H1 (cell line): ENCODE results near the gene TMEM117. TPM values are rescaled to one million over a fixed set of nuclear protein-coding genes. Genes with fewer than 3 reads are reported as not detected.

Source experiments
- CTCF ChIA-PET: fragments of 300-600 bp; sonication (Branson Sonifier 250); formaldehyde crosslinking; loops from one replicate; lab custom pipeline; 2021; ENCODE audit not compliant: partially characterized antibody; lab: Charles Lee
- POLR2A ChIA-PET: fragments of 300-600 bp; sonication (Branson Sonifier 250); formaldehyde crosslinking; loops from one replicate; lab custom pipeline; 2021; ENCODE audit warnings: inconsistent platforms; ENCODE audit not compliant: partially characterized antibody; lab: Charles Lee
- DNase-seq, 2 experiments: peaks; one replicate each; pipeline versions ENCODE4 v3.0.0 to v3.0.0-alpha.2; 2010 to 2022; ENCODE audit warnings: low spot score in 2 of 2, low read depth in 1 of 2, mixed read lengths in 1 of 2
- FAIRE-seq: peaks from 2 replicates; lab custom pipeline; 2011; peaks lifted over from hg19 to GRCh38; lab: Jason Lieb, UNC
- H2AFZ ChIP-seq: 2 replicates; pipeline ENCODE4 v1.8.1; 2012; ENCODE audit warnings: low read length, inconsistent platforms
- H2AK5ac ChIP-seq: 2 replicates; pipeline ENCODE4 v1.6.1; 2013; ENCODE audit warnings: low read depth, low read length
- H2BK120ac ChIP-seq: replicated peaks from 2 replicates; pipeline ENCODE3; 2013; ENCODE audit warnings: low read depth, low read length, inconsistent platforms
- H2BK12ac ChIP-seq: 2 replicates; pipeline ENCODE4 v1.6.1; 2013; ENCODE audit warnings: low read depth, low read length
- H2BK15ac ChIP-seq: 2 replicates; pipeline ENCODE4 v1.6.1; 2013; ENCODE audit warnings: low read length
- H2BK20ac ChIP-seq: 2 replicates; pipeline ENCODE4 v1.6.1; 2013; ENCODE audit warnings: low read length
- H2BK5ac ChIP-seq: 2 replicates; pipeline ENCODE4 v1.6.1; 2013; ENCODE audit warnings: low read depth, low read length
- H3K14ac ChIP-seq: 2 replicates; pipeline ENCODE4 v1.6.1; 2013; ENCODE audit warnings: inconsistent platforms; ENCODE audit not compliant: insufficient read length
- H3K18ac ChIP-seq: 2 replicates; pipeline ENCODE4 v1.6.1; 2013; ENCODE audit warnings: low read length; ENCODE audit errors: extremely low read depth
- H3K23ac ChIP-seq: 2 replicates; pipeline ENCODE4 v1.6.1; 2013; ENCODE audit warnings: inconsistent platforms; ENCODE audit not compliant: insufficient read length
- H3K23me2 ChIP-seq: 2 replicates; pipeline ENCODE4 v1.6.1; 2013; ENCODE audit warnings: low read depth, low read length
- H3K27ac ChIP-seq: 2 replicates; pipeline ENCODE4 v1.6.1; 2011; ENCODE audit warnings: low read depth, low read length, inconsistent platforms
- H3K27me3 ChIP-seq, 4 experiments: replicated peaks in 1 of 4; 1 replicate in 1 of 4; 2 replicates in 3 of 4; pipeline versions ENCODE4 v1.6.1 to v1.8.1; 2011 to 2013; ENCODE audit warnings: low read length in 3 of 4, mild to moderate bottlenecking in 3 of 4, inconsistent platforms in 2 of 4, mixed read lengths in 2 of 4, moderate library complexity in 1 of 4; ENCODE audit not compliant: control insufficient read depth in 3 of 4, insufficient read depth in 3 of 4; ENCODE audit errors: extremely low read depth in 1 of 4
- H3K36me3 ChIP-seq, 4 experiments: 2 replicates each; pipeline versions ENCODE4 v1.6.1 to v1.8.1; 2011 to 2013; ENCODE audit warnings: mild to moderate bottlenecking in 4 of 4, low read length in 3 of 4, moderate library complexity in 2 of 4, control low read depth in 1 of 4, inconsistent platforms in 1 of 4; ENCODE audit not compliant: insufficient read depth in 4 of 4, control insufficient read depth in 2 of 4
- H3K4ac ChIP-seq: replicated peaks from 2 replicates; pipeline ENCODE3; 2013; ENCODE audit warnings: low read length, low read depth, mixed read lengths, inconsistent platforms; ENCODE audit not compliant: insufficient read length
- H3K4me1 ChIP-seq, 4 experiments: replicated peaks in 1 of 4; 1 replicate in 1 of 4; 2 replicates in 3 of 4; pipeline versions ENCODE4 v1.6.1 to v1.8.1; 2011 to 2013; ENCODE audit warnings: low read length in 3 of 4, inconsistent platforms in 2 of 4, mixed read lengths in 1 of 4; ENCODE audit not compliant: insufficient read depth in 4 of 4, control insufficient read depth in 3 of 4
- H3K4me2 ChIP-seq, 2 experiments: 2 replicates each; pipeline versions ENCODE4 v1.6.1 to v1.8.1; 2011 to 2013; ENCODE audit warnings: low read depth in 2 of 2, low read length in 2 of 2, control low read depth in 1 of 2, inconsistent platforms in 1 of 2, mild to moderate bottlenecking in 1 of 2; ENCODE audit not compliant: insufficient read depth in 1 of 2
- H3K4me3 ChIP-seq, 4 experiments: fragments of 200-600, 300-600 bp in 1 of 4; sonication (generic), shearing (Covaris generic), sonication (Bioruptor Twin) in 1 of 4; 2 replicates each; pipeline versions ENCODE4 v1.5.1 to v1.8.1; 2011 to 2016; ENCODE audit warnings: low read length in 4 of 4, low read depth in 3 of 4, control low read depth in 2 of 4, inconsistent platforms in 2 of 4, mild to moderate bottlenecking in 2 of 4, mixed read lengths in 1 of 4, moderate library complexity in 1 of 4; ENCODE audit not compliant: insufficient read depth in 2 of 4; ENCODE audit errors: extremely low read depth in 1 of 4
- H3K56ac ChIP-seq: replicated peaks from 2 replicates; pipeline ENCODE3; 2013; ENCODE audit warnings: low read depth, mild to moderate bottlenecking, mixed read lengths, low read length, inconsistent platforms; ENCODE audit not compliant: insufficient read length
- H3K79me1 ChIP-seq: 2 replicates; pipeline ENCODE4 v1.6.1; 2013; ENCODE audit warnings: low read depth, low read length, control low read depth
- H3K79me2 ChIP-seq, 2 experiments: 2 replicates each; pipeline versions ENCODE4 v1.6.1 to v1.8.1; 2012 to 2013; ENCODE audit warnings: low read length in 2 of 2, mild to moderate bottlenecking in 2 of 2, inconsistent platforms in 1 of 2; ENCODE audit not compliant: insufficient read depth in 2 of 2, control insufficient read depth in 1 of 2
- H3K9ac ChIP-seq, 4 experiments: replicated peaks in 1 of 4; 1 replicate in 1 of 4; 2 replicates in 3 of 4; pipeline versions ENCODE4 v1.6.1 to v1.8.1; 2011 to 2013; ENCODE audit warnings: low read depth in 3 of 4, low read length in 3 of 4, control low read depth in 2 of 4, mild to moderate bottlenecking in 2 of 4, moderate library complexity in 2 of 4, inconsistent platforms in 1 of 4; ENCODE audit errors: extremely low read depth in 1 of 4
- H3K9me3 ChIP-seq, 2 experiments: 2 replicates each; pipeline versions ENCODE4 v1.6.1 to v1.8.1; 2012 to 2013; ENCODE audit warnings: mild to moderate bottlenecking in 2 of 2, moderate library complexity in 2 of 2, control low read depth in 1 of 2, inconsistent platforms in 1 of 2, low read depth in 1 of 2, low read length in 1 of 2, mixed read lengths in 1 of 2; ENCODE audit not compliant: insufficient read depth in 2 of 2
- H4K20me1 ChIP-seq, 2 experiments: replicated peaks in 1 of 2; 2 replicates each; pipeline versions ENCODE3 to v1.8.1; 2011 to 2013; ENCODE audit warnings: inconsistent platforms in 2 of 2, low read length in 2 of 2, mild to moderate bottlenecking in 1 of 2; ENCODE audit not compliant: insufficient read depth in 2 of 2, control insufficient read depth in 1 of 2
- H4K5ac ChIP-seq: 2 replicates; pipeline ENCODE4 v1.6.1; 2013; ENCODE audit warnings: low read length, low read depth, mixed read lengths, inconsistent platforms; ENCODE audit not compliant: insufficient read length
- H4K8ac ChIP-seq: 2 replicates; pipeline ENCODE4 v1.8.0; 2013; ENCODE audit warnings: mild to moderate bottlenecking, moderate library complexity, low read length, inconsistent platforms; ENCODE audit not compliant: insufficient read depth; ENCODE audit errors: extremely low read depth
- H4K91ac ChIP-seq: replicated peaks from 2 replicates; pipeline ENCODE3; 2013; ENCODE audit warnings: low read length, mixed read lengths, inconsistent platforms; ENCODE audit not compliant: insufficient read length
- ASH2L ChIP-seq: fragments of 200-600, 300-600 bp; sonication (generic); IDR thresholded peaks from one replicate; pipeline ENCODE4 v1.7.1; 2017; ENCODE audit warnings: low read length
- EGR1 ChIP-seq: IDR thresholded peaks from 2 replicates; pipeline ENCODE4 v1.6.1; 2011; ENCODE audit warnings: low read depth, low read length, borderline replicate concordance
- HDAC6 ChIP-seq: IDR thresholded peaks from one replicate; pipeline ENCODE4 v1.7.1; 2012; ENCODE audit warnings: low read depth, mild to moderate bottlenecking, inconsistent platforms, low read length, moderate library complexity
- KDM5A ChIP-seq: fragments of 200-600 bp; IDR thresholded peaks from 2 replicates; pipeline ENCODE4 v1.7.1; 2012; ENCODE audit warnings: mild to moderate bottlenecking, low read length, inconsistent platforms, mixed read lengths
- RNF2 ChIP-seq: fragments of 200-900, 300-1000 bp; sonication (generic); IDR thresholded peaks from 2 replicates; pipeline ENCODE4 v1.7.1; 2016; ENCODE audit warnings: borderline replicate concordance, low read depth, mild to moderate bottlenecking, antibody characterized with exemption, low read length; ENCODE audit not compliant: poor library complexity, severe bottlenecking; ENCODE audit errors: missing control alignments
- SAP30 ChIP-seq: fragments of 300-600 bp; sonication (generic); IDR thresholded peaks from 2 replicates; pipeline ENCODE4 v1.7.1; 2012; ENCODE audit warnings: low read length, moderate library complexity, mild to moderate bottlenecking, inconsistent platforms; ENCODE audit not compliant: insufficient read depth, insufficient replicate concordance
- SP2 ChIP-seq: IDR thresholded peaks from 2 replicates; pipeline ENCODE4 v1.6.1; 2012; ENCODE audit warnings: mild to moderate bottlenecking, low read length, inconsistent platforms
- SRF ChIP-seq: IDR thresholded peaks from 2 replicates; pipeline ENCODE4 v1.6.1; 2011; ENCODE audit warnings: mild to moderate bottlenecking, low read depth, low read length, moderate library complexity
- TAF1 ChIP-seq: IDR thresholded peaks from 2 replicates; pipeline ENCODE4 v1.6.1; 2011; ENCODE audit warnings: mild to moderate bottlenecking, low read depth, low read length
- TAF7 ChIP-seq: optimal IDR thresholded peaks from 2 replicates; pipeline ENCODE3; 2011; ENCODE audit warnings: low read depth, mild to moderate bottlenecking, inconsistent platforms, low read length, moderate library complexity, borderline replicate concordance
- TEAD4 ChIP-seq: IDR thresholded peaks from 2 replicates; pipeline ENCODE4 v1.6.1; 2012; ENCODE audit warnings: low read depth, low read length, inconsistent platforms, mixed read lengths
- WGBS, 2 experiments: shearing (Covaris generic) in 1 of 2; methylation state at CpG; one replicate each; pipeline versions ENCODE4 v1.1.6 to v1.1.7; 2013 to 2015; ENCODE audit warnings: low lambda C conversion rate in 2 of 2, mixed read lengths in 2 of 2, inconsistent platforms in 1 of 2, low coverage in 1 of 2, missing lambda C conversion rate in 1 of 2; ENCODE audit not compliant: insufficient replicate concordance in 2 of 2, insufficient coverage in 1 of 2, insufficient read length in 1 of 2; ENCODE audit errors: extremely low coverage in 1 of 2, missing lambda C conversion rate in 1 of 2; 5-methylcytosine and 5-hydroxymethylcytosine counted together
- polyA plus RNA-seq, 7 experiments: library from polyadenylated mRNA; depleted of rRNA in 3 of 7; stranded (reverse) in 5 of 7; unstranded in 2 of 7; fragments of >200 nt in 5 of 7; fragments of 200-250 nt in 2 of 7; gene quantifications; 1 replicate in 5 of 7; 2 replicates in 1 of 7; 4 replicates in 1 of 7; pipeline versions ENCODE4 v1.2.1 to v1.2.3, GENCODE V29; 2011 to 2013; ENCODE audit warnings: missing spikeins in 2 of 7, mixed read lengths in 2 of 7
- total RNA-seq: library from RNA; stranded (reverse); fragmentation: NEBNext Ultra II Directional; extraction: Animal tissue kit (Norgen Biotek cat#: 25700); gene quantifications from 2 replicates; pipeline ENCODE4 v1.2.1, GENCODE V29; 2021
- TF ChIP-seq, protein P1 (sequence below): IDR thresholded peaks from 2 replicates; pipeline ENCODE4 v1.6.1; 2012; ENCODE audit warnings: inconsistent platforms
- TF ChIP-seq, protein P2 (sequence below): IDR thresholded peaks from 2 replicates; pipeline ENCODE4 v1.6.1; 2011; ENCODE audit warnings: low read length, improper control_type of control experiment

TMEM117 gene
- total and polyA plus RNA-seq, 2 of the 8 experiments (the other 6 are each of a cell fraction or from before 2014, with no cell fraction given): 0.80 to 1.4 TPM

DNA sequence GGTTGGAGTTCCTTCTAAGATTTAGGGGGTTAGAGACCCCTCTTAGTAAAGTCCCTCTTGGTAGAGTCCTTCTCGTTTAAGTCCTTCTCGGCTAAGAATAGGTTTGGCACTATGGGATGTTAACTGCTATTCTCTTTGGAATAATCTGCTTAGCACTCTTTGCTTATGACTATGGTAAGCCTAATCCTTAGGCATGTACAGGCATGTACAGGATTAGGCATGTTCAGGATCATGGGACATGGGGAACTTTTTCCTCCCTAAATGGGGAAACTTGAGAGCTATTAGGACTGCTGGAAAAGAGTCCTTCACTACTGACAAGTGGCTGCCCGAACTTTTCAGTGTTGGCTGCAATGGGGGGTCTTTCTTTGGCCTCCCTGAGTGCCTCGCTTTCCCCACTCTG, 193.3 kb downstream of the TMEM117 start:
- no peak overlapping the region for H3K9ac ChIP-seq
- no peak overlapping the region for H2BK20ac ChIP-seq
- no peaks in the 10 kb centered on the region for H3K79me1 ChIP-seq
- no peak overlapping the region for H2AK5ac ChIP-seq
- H3K27ac ChIP-seq: no peak overlapping the region
- no peaks in the 10 kb centered on the region for H4K20me1 ChIP-seq
- H2AFZ ChIP-seq: no peak overlapping the region
- no peak overlapping the region for H3K4me3 ChIP-seq
- no peak overlapping the region for H2BK15ac ChIP-seq
- POLR2A ChIA-PET: no interaction called here
- no peak overlapping the region for H3K4ac ChIP-seq
- H3K23ac ChIP-seq: no peak overlapping the region
- H3K56ac ChIP-seq: no peak overlapping the region
- H2BK5ac ChIP-seq: no peak overlapping the region
- H3K14ac ChIP-seq: no peak overlapping the region
- CTCF ChIA-PET: interaction anchor here (1.9 kb wide), 1 partner anchor 29 kb away, joined by 7 read pairs; no protein-coding TSS in a partner anchor
- no peak overlapping the region for H4K5ac ChIP-seq
- FAIRE-seq (no peak), DNase-seq (no peak)
- H3K4me1 ChIP-seq: no peaks in the 10 kb centered on the region
- no peaks in the 10 kb centered on the region for H3K23me2 ChIP-seq
- 96% methylated on average over 4 of the region's 4 CpGs; no CpG with 5 or more reads in 1 of the 2 experiments for WGBS, 2 experiments
- no peak overlapping the region for H2BK12ac ChIP-seq
- H3K36me3 ChIP-seq: no peaks in the 10 kb centered on the region
- no peak overlapping the region for H3K4me2 ChIP-seq
- no peaks in the 10 kb centered on the region for H3K27me3 ChIP-seq
- H4K8ac ChIP-seq: no peak overlapping the region
- no peak overlapping the region for H3K18ac ChIP-seq
- no peak overlapping the region for H2BK120ac ChIP-seq
- no peak overlapping the region for H4K91ac ChIP-seq
- H3K79me2 ChIP-seq: no peaks in the 10 kb centered on the region
- H3K9me3 ChIP-seq: peaks cover 0 to 11% of the 10 kb centered on the region in 2 experiments; a peak in 2 of 4 replicates
- no peak for TF ChIP-seq HDAC6
- TF ChIP-seq EGR1: no peak
- no peak for TF ChIP-seq KDM5A
- TF ChIP-seq SAP30: no peak
- TF ChIP-seq SRF: no peak
- no peak for TF ChIP-seq TEAD4
- no peak for TF ChIP-seq TAF1
- TF ChIP-seq, protein P1, sequence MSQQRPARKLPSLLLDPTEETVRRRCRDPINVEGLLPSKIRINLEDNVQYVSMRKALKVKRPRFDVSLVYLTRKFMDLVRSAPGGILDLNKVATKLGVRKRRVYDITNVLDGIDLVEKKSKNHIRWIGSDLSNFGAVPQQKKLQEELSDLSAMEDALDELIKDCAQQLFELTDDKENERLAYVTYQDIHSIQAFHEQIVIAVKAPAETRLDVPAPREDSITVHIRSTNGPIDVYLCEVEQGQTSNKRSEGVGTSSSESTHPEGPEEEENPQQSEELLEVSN: no peak
- TF ChIP-seq, protein P2, sequence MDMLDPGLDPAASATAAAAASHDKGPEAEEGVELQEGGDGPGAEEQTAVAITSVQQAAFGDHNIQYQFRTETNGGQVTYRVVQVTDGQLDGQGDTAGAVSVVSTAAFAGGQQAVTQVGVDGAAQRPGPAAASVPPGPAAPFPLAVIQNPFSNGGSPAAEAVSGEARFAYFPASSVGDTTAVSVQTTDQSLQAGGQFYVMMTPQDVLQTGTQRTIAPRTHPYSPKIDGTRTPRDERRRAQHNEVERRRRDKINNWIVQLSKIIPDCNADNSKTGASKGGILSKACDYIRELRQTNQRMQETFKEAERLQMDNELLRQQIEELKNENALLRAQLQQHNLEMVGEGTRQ: no peak
- TF ChIP-seq TAF7: no peak
- no peak for TF ChIP-seq RNF2
- no peak for TF ChIP-seq ASH2L
- TF ChIP-seq SP2: no peak
